ENCODE results near the gene OCA2. TPM values are rescaled to one million over a fixed set of nuclear protein-coding genes. Genes with fewer than 3 reads are reported as not detected.

Gene OCA2
- total RNA-seq, 2 donors from 2014 or later, result not detected

DNA sequence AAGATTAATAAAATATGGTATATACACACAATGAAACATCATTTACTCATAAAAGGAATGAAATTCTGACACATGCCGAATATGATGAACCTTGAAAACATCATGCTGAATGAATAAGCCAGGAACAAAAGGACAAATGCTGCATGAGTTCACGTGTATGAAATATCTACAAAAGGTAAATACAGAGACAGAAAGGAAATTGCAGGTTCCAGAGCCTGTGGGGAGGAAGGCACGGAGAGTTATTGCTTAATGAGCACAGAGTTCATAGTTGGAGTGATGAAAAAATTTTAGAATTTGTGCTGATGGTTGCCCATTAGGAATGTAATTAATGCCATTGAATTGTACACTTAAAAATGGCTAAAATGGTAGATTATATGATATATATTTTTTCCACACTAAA is 49.5 kb downstream of the OCA2 start:
- DNase-seq (no peak), ATAC-seq (no peak)
- H3K27ac ChIP-seq, result no peak overlapping the region
- no peaks in the 10 kb centered on the region for H3K36me3 ChIP-seq (replicated peaks in 1 of 2; ENCODE audit: insufficient read depth in 1 of 2, low read depth in 2 of 2)
- TF ChIP-seq POLR2A (IDR thresholded peaks at IDR 0.05) (no peak), CTCF (IDR thresholded peaks at IDR 0.05) (no peak)
- no peaks in the 10 kb centered on the region for H3K27me3 ChIP-seq
- H3K4me1 ChIP-seq, result no peaks in the 10 kb centered on the region
- intact Hi-C loops (cut with DNase I), result no loop called here
- no peaks in the 10 kb centered on the region for H3K9me3 ChIP-seq
- WGBS, 2 donors, result 46 to 51% methylated on average over 3 of the region's 3 CpGs
- H3K4me3 ChIP-seq, result no peak overlapping the region

DNA sequence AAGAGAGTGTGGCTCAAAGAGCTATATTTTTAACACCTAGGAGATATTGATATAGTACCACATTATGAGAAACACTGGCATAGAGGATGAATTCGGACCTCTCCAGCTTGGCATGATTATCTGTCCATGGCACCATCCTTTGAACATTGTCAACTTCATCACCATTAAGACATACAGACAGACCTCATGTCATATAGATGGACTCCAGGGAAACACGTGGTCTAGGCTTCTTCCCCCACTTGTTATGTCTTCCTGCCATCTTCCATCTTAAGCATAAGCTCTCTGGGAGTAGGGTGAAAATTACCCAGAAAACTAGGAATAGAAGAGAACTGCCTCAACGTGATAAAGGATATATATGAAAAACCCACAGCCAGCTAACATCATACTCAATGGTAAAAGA is 51.8 kb downstream of the OCA2 start:
- Histone ChIP-seq H3K9me3 (no peaks in the 10 kb centered on the region), H3K36me3 (replicated peaks in 1 of 2; ENCODE audit: insufficient read depth in 1 of 2, low read depth in 2 of 2) (no peaks in the 10 kb centered on the region), H3K4me1 (no peaks in the 10 kb centered on the region), H3K4me3 (no peak overlapping the region), H3K27me3 (no peaks in the 10 kb centered on the region), H3K27ac (no peak overlapping the region)
- ATAC-seq, result no peak
- 47 to 50% methylated on average over 3 of the region's 3 CpGs for WGBS, 2 donors
- no peak for DNase-seq
- intact Hi-C loops (cut with DNase I), result no loop called here
- TF ChIP-seq POLR2A (IDR thresholded peaks at IDR 0.05) (no peak), CTCF (IDR thresholded peaks at IDR 0.05) (no peak)

DNA sequence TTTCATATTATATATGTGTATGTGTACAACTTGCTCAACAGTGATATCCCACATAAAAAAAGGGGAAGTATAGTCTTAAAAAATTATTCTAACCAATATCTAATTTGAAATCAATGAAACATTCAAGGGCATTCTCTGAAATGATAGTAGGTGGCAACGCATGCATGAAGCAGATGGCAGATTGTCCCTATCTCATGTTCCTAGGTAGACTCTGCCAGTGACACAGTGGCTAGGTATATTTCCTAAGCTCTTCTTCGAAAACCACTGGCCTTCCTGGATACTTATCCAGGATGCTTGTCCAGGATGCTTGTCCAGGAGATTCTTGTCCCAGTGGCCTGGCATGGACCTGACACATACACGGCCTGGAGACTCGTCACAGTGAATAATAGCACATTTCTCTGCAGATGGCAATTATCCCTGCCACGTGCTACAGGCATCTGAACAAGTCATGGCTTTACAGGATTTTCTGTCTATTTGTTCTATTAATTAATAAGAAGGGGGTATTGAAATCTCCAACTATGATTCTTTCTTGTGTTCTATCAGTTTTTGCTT is 54.9 kb downstream of the OCA2 start:
- Histone ChIP-seq H3K4me1 (no peaks in the 10 kb centered on the region), H3K4me3 (no peak overlapping the region), H3K27me3 (no peaks in the 10 kb centered on the region), H3K27ac (no peak overlapping the region), H3K36me3 (replicated peaks in 1 of 2; ENCODE audit: insufficient read depth in 1 of 2, low read depth in 2 of 2) (no peaks in the 10 kb centered on the region), H3K9me3 (no peaks in the 10 kb centered on the region)
- TF ChIP-seq POLR2A (IDR thresholded peaks at IDR 0.05) (no peak), CTCF (IDR thresholded peaks at IDR 0.05) (no peak)
- DNase-seq (no peak), ATAC-seq (no peak)
- intact Hi-C loops (cut with DNase I), result no loop called here
- WGBS, 2 donors, result 69 to 71% methylated on average over 5 of the region's 5 CpGs

GRCh38 chr15:28043691-28044091 is 55.4 kb downstream of the OCA2 start:
- Histone ChIP-seq H3K27ac (no peak overlapping the region), H3K4me1 (no peaks in the 10 kb centered on the region), H3K36me3 (replicated peaks in 1 of 2; ENCODE audit: insufficient read depth in 1 of 2, low read depth in 2 of 2) (no peaks in the 10 kb centered on the region), H3K27me3 (no peaks in the 10 kb centered on the region), H3K9me3 (no peaks in the 10 kb centered on the region), H3K4me3 (no peak overlapping the region)
- TF ChIP-seq POLR2A (IDR thresholded peaks at IDR 0.05), result no peak
- TF ChIP-seq CTCF (IDR thresholded peaks at IDR 0.05), result no peak
- DNase-seq (no peak), ATAC-seq (no peak)
- intact Hi-C loops (cut with DNase I), result no loop called here

DNA sequence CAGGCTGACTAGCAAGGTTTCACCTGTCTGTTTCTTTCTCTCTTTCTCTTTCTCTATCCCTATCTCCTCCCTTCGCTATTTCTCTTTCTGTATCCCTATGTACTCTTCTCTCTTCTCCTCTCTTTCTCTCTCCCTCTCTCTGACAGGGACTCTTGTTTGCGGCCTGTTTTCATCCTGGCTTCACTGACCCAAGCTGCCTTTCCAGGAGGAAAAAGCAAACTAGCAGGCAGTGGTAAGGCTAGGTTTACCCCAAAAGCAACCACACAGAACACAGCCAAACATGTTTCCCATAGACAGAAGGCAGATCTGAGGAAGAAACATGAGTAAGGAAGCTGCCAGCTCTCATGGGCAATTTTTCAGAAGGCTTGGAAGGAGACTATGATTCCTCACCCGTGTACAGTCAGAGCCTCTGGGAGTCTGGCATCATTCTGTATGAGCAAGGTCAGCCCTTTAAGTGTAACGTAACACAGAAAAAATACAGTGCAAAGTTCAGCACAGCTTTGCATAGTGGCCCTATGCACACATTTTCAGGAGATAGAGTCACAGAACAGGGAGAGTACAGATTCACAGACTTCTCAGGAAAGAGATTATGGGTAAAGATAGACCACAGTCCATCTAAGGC is 61.0 kb downstream of the OCA2 start:
- ATAC-seq, result no peak
- 55 to 62% methylated on average over 4 of the region's 4 CpGs for WGBS, 2 donors

More for the DNA sequence above, 61.0 kb downstream of the OCA2 start:
- H3K27me3 ChIP-seq, result no peaks in the 10 kb centered on the region
- DNase-seq, result no peak
- intact Hi-C loops (cut with DNase I), result no loop called here
- H3K4me1 ChIP-seq, result no peaks in the 10 kb centered on the region
- H3K4me3 ChIP-seq, result no peak overlapping the region
- H3K36me3 ChIP-seq (replicated peaks in 1 of 2; ENCODE audit: insufficient read depth in 1 of 2, low read depth in 2 of 2), result no peaks in the 10 kb centered on the region
- H3K9me3 ChIP-seq, result no peaks in the 10 kb centered on the region
- TF ChIP-seq POLR2A (IDR thresholded peaks at IDR 0.05), result no peak
- no peak for TF ChIP-seq CTCF (IDR thresholded peaks at IDR 0.05)
- no peak overlapping the region for H3K27ac ChIP-seq
